HG03103 (cell line): ENCODE data around the gene TMEM167B.

Source experiments
- ATAC-seq: cut with Tn5 transposase; IDR thresholded peaks from one replicate; pipeline ENCODE4 v1.9.1; 2021; ENCODE audit warnings: low read depth; ENCODE audit not compliant: unreplicated experiment

TMEM167B gene

GRCh38 chr1:109080441-109081082, 10.0 kb upstream of the TMEM167B start:
- no peak for ATAC-seq

- no peak for ATAC-seq
These were observed 7.1 kb upstream of the TMEM167B start for GRCh38 chr1:109083501-109083900.

- no peak for ATAC-seq
These were observed 6.6 kb upstream of the TMEM167B start for GRCh38 chr1:109083923-109084322.

- no peak for ATAC-seq
These were observed 5.7 kb upstream of the TMEM167B start for GRCh38 chr1:109084563-109085517.

- no peak for ATAC-seq
These were observed 1.1 kb upstream of the TMEM167B start for GRCh38 chr1:109089242-109090015.

- ATAC-seq, result peak; percentile 54
These were observed 694 bp downstream of the TMEM167B start for GRCh38 chr1:109091078-109091838.

- ATAC-seq, result no peak
These were observed 1.3 kb downstream of the TMEM167B start for GRCh38 chr1:109091839-109092193.

GRCh38 chr1:109094377-109094803, 3.8 kb downstream of the TMEM167B start:
- ATAC-seq, result no peak

- no peak for ATAC-seq
These were observed 4.3 kb downstream of the TMEM167B start for GRCh38 chr1:109094871-109095270.

GRCh38 chr1:109095631-109096030, 5.1 kb downstream of the TMEM167B start:
- ATAC-seq, result no peak

- no peak for ATAC-seq
These were observed 5.6 kb downstream of the TMEM167B start for GRCh38 chr1:109096120-109096519.

- ATAC-seq, result peak; percentile 85
These were observed 9.6 kb downstream of the TMEM167B start for GRCh38 chr1:109099938-109100773.

GRCh38 chr1:109104364-109105151, 14.0 kb downstream of the TMEM167B start:
- ATAC-seq, result no peak

- ATAC-seq, result no peak
These were observed 15.3 kb downstream of the TMEM167B start for GRCh38 chr1:109105881-109106280.

- no peak for ATAC-seq
These were observed 17.2 kb downstream of the TMEM167B start for GRCh38 chr1:109107785-109108184.

GRCh38 chr1:109109906-109110305, 19.3 kb downstream of the TMEM167B start:
- no peak for ATAC-seq

- ATAC-seq, result no peak
These were observed 21.0 kb downstream of the TMEM167B start for GRCh38 chr1:109111386-109112055.

- ATAC-seq, result no peak
These were observed 21.6 kb downstream of the TMEM167B start for GRCh38 chr1:109112056-109112651.
